SK-N-SH treated with all-trans-retinoic acid at 6 μM for 48 hours (cell line): ENCODE measurements around the gene PIK3R5.

Source experiments
- ATAC-seq: fragments of 200-7000 bp; cut with Tn5 transposase; 3 replicates; pipeline ENCODE4 v1.9.1; 2020; ENCODE audit warnings: mild to moderate bottlenecking, moderate library complexity
- ARNTL ChIP-seq: fragments of 450-650 bp; formaldehyde crosslinking; IDR thresholded peaks from 2 replicates; pipeline ENCODE4 v1.5.0; 2020; ENCODE audit warnings: low read depth, mild to moderate bottlenecking, moderate library complexity, borderline replicate concordance
- BACH2 ChIP-seq: fragments of 250-450 bp; sonication (Bioruptor Pico); IDR thresholded peaks from 2 replicates; pipeline ENCODE4 v1.9.0; 2021; ENCODE audit warnings: mild to moderate bottlenecking, borderline replicate concordance
- CREB5 ChIP-seq: fragments of 250-450 bp; sonication (Bioruptor Pico); IDR thresholded peaks from 2 replicates; pipeline ENCODE4 v1.5.1; 2020; ENCODE audit warnings: low read depth, mild to moderate bottlenecking, moderate library complexity
- CSDC2 ChIP-seq: fragments of 250-450 bp; sonication (Bioruptor Pico); IDR thresholded peaks from 2 replicates; pipeline ENCODE4 v1.5.0; 2020; ENCODE audit warnings: mild to moderate bottlenecking, moderate library complexity
- ESRRG ChIP-seq: fragments of 250-450 bp; sonication (Bioruptor Pico); IDR thresholded peaks from 2 replicates; pipeline ENCODE4 v1.6.1; 2021; ENCODE audit warnings: mild to moderate bottlenecking
- GLIS3 ChIP-seq: fragments of 250-450 bp; sonication (Bioruptor Pico); IDR thresholded peaks from 2 replicates; pipeline ENCODE4 v1.5.0; 2020; ENCODE audit warnings: mild to moderate bottlenecking, moderate library complexity
- ISL1 ChIP-seq: fragments of 250-450 bp; sonication (Bioruptor Pico); IDR thresholded peaks from 2 replicates; pipeline ENCODE4 v2.1.2; 2022; ENCODE audit warnings: mild to moderate bottlenecking, moderate library complexity
- OSR1 ChIP-seq: fragments of 250-450 bp; sonication (Bioruptor Pico); IDR thresholded peaks from 2 replicates; pipeline ENCODE4 v1.8.0; 2022; ENCODE audit warnings: moderate library complexity, mild to moderate bottlenecking, inconsistent platforms
- PATZ1 ChIP-seq: fragments of 250-450 bp; sonication (Bioruptor Pico); IDR thresholded peaks from 2 replicates; pipeline ENCODE4 v1.8.0; 2020; ENCODE audit warnings: mild to moderate bottlenecking, moderate library complexity, borderline replicate concordance
- POU6F1 ChIP-seq: fragments of 250-450 bp; sonication (Bioruptor Pico); IDR thresholded peaks from 2 replicates; pipeline ENCODE4 v1.8.0; 2021; ENCODE audit warnings: low read depth, mild to moderate bottlenecking, moderate library complexity, borderline replicate concordance
- PPARA ChIP-seq: fragments of 250-450 bp; sonication (Bioruptor Pico); IDR thresholded peaks from 2 replicates; pipeline ENCODE4 v1.5.0; 2020; ENCODE audit warnings: mild to moderate bottlenecking, borderline replicate concordance
- RARB ChIP-seq: fragments of 250-450 bp; sonication (Bioruptor Pico); IDR thresholded peaks from 2 replicates; pipeline ENCODE4 v1.8.0; 2021; ENCODE audit warnings: mild to moderate bottlenecking, moderate library complexity
- TCF4 ChIP-seq: fragments of 250-450 bp; sonication (Bioruptor Pico); IDR thresholded peaks from 2 replicates; pipeline ENCODE4 v1.8.0; 2021; ENCODE audit warnings: mild to moderate bottlenecking, moderate library complexity, borderline replicate concordance
- TSHZ2 ChIP-seq: fragments of 250-450 bp; sonication (Bioruptor Pico); IDR thresholded peaks from 2 replicates; pipeline ENCODE4 v1.5.0; 2020; ENCODE audit warnings: mild to moderate bottlenecking, moderate library complexity
- ZC3H10 ChIP-seq: fragments of 250-450 bp; sonication (Bioruptor Pico); IDR thresholded peaks from 2 replicates; pipeline ENCODE4 v1.5.1; 2021; ENCODE audit warnings: mild to moderate bottlenecking, moderate library complexity
- ZFP3 ChIP-seq: fragments of 250-450 bp; sonication (Bioruptor Pico); IDR thresholded peaks from 2 replicates; pipeline ENCODE4 v1.5.0; 2020; ENCODE audit warnings: mild to moderate bottlenecking, moderate library complexity
- ZFP30 ChIP-seq: fragments of 450-650 bp; formaldehyde crosslinking; IDR thresholded peaks from 2 replicates; pipeline ENCODE4 v1.5.0; 2022; ENCODE audit warnings: mild to moderate bottlenecking, moderate library complexity
- ZNF565 ChIP-seq: fragments of 450-650 bp; formaldehyde crosslinking; conservative IDR thresholded peaks from 2 replicates; pipeline ENCODE4 v1.5.0; 2020; ENCODE audit warnings: low read depth, mild to moderate bottlenecking, moderate library complexity
- ZNF70 ChIP-seq: fragments of 450-650 bp; formaldehyde crosslinking; IDR thresholded peaks from 2 replicates; pipeline ENCODE4 v1.5.0; 2020; ENCODE audit warnings: mild to moderate bottlenecking, moderate library complexity
- ZNF8 ChIP-seq: fragments of 450-650 bp; formaldehyde crosslinking; IDR thresholded peaks from 2 replicates; pipeline ENCODE4 v1.5.0; 2020; ENCODE audit warnings: mild to moderate bottlenecking, moderate library complexity

Gene PIK3R5

GRCh38 chr17:9007052-9007714 lies 41.7 kb upstream of the PIK3R5 start:
- no peak for ATAC-seq
- TF ChIP-seq TSHZ2 (CRISPR knock-in tag) (no peak), ZC3H10 (no peak), ZNF70 (no peak), CSDC2 (no peak), OSR1 (no peak), ISL1 (no peak), RARB (CRISPR knock-in tag) (no peak), ZNF8 (CRISPR knock-in tag) (no peak)

GRCh38 chr17:9006175-9006767 lies 40.8 kb upstream of the PIK3R5 start:
- no peak for ATAC-seq
- TF ChIP-seq PPARA (no peak), ARNTL (CRISPR knock-in tag) (no peak), POU6F1 (CRISPR knock-in tag) (no peak), RARB (CRISPR knock-in tag) (no peak), PATZ1 (CRISPR knock-in tag) (no peak), OSR1 (no peak), BACH2 (CRISPR knock-in tag) (no peak), ESRRG (CRISPR knock-in tag) (no peak), ZC3H10 (no peak), GLIS3 (CRISPR knock-in tag) (no peak), CREB5 (CRISPR knock-in tag) (no peak), ZNF565 (CRISPR knock-in tag) (no peak), TCF4 (CRISPR knock-in tag) (no peak), ZNF70 (no peak)

GRCh38 chr17:9004961-9005285 lies 39.4 kb upstream of the PIK3R5 start:
- TF ChIP-seq BACH2 (CRISPR knock-in tag), result no peak
- TF ChIP-seq GLIS3 (CRISPR knock-in tag), result no peak
- TF ChIP-seq TCF4 (CRISPR knock-in tag), result no peak
- no peak for TF ChIP-seq ZNF565 (CRISPR knock-in tag)
- no peak for TF ChIP-seq ZC3H10
- TF ChIP-seq ZFP30 (CRISPR knock-in tag), result no peak
- no peak for TF ChIP-seq ZNF8 (CRISPR knock-in tag)
- no peak for TF ChIP-seq OSR1
- ATAC-seq, result no peak

- no peak for ATAC-seq
- 0 out of 2 replicates have a peak, but pooled peaks have one; percentile 27 for TF ChIP-seq ZFP3 (CRISPR knock-in tag)
- TF ChIP-seq TSHZ2 (CRISPR knock-in tag), result no peak
- TF ChIP-seq, all 23 proteins: peak for 1
These were observed 38.8 kb upstream of the PIK3R5 start for GRCh38 chr17:9004132-9004960.
